ENCODE data around the gene OOSP4A.
"Not testable (repeated sequence)": the region's sequence is repeated elsewhere in the genome, so short reads cannot be mapped to it uniquely, and the experiment has no call there.

OOSP4A gene

DNA sequence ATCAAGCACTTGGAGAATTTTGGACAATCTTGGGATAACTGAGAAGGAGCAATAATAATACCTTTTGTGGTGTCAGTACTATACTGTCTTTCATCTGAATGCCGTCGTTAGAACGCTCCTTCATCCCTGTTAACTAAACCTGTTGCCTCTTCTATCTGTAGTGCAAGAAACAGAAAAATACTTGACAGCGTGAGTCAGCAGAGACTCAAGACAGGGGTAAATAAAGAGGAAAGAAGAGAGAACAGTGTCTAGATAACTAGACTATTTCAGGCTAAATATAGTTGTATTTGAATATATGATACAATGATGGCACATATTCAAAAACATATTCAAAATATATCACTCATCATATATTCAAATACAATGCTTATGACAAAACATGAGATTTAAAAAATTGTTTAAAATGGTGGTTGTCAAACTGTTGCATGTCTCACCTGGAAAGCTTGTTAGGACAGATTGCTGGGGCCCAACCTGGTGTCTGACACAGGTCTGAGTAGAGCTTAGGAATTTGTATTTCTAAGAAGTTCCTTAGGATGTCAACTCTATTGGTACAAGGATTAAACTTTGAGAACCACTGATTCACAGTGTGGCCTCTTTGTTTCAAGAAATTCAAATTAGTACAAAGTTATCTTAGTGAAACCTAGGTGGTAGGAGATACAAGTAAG, 17.4 kb downstream of the OOSP4A start:
- no peak for DNase-seq (ENCODE audit: low spot score)

DNA sequence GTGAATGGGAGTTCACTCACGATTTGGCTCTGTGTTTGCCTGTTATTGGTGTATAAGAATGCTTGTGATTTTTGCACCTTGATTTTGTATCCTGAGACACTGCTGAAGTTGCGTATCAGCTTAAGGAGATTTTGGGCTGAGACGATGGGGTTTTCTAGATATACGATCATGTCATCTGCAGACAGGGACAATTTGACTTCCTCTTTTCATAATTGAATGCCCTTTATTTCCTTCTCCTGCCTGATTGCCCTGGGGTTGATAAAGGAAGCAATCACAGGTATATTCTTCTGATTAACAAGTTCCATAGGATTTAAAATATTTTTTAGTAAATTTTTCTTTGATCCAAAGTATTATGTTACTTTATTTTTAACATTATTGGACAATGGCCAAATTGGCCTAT, 18.2 kb downstream of the OOSP4A start:
- not testable (repeated sequence) for DNase-seq (ENCODE audit: low spot score)

DNA sequence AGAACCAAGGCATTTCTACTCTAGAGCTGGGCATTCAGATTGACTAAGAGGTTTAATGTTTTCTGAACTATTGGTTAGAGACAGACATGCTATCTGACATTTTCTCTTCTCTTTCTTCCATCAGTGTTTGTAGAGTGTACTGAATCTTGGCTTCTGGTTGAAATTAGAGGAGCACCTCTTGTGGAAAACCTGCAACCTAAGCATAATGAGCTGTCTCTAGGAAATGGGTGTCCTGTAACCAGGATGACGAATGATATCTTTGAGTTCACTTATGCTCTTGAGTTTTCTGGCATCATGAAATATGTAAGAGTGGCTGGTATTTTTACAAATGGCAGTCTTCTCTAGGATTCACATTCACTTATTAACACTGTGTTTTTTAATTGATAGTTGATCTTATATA, 19.4 kb downstream of the OOSP4A start:
- DNase-seq (ENCODE audit: low spot score) = no peak

DNA sequence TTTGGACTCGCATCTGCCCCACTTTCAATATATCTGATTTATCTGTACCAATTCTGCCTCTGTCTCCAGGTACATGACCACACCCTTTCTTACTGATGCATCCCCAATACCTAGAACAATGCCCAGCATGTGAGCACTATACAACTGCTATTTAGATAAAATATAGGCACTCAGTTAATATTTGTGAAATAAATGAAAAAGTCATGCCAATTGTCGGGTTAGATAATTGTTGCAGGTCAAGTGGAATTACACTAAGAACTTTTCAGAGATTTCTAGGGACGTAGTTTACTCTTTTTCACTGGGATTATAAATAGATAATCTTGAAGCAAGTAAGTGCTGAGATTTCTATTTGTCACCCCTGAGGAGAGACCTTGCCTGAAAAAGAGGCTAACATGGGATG, 20.5 kb downstream of the OOSP4A start:
- DNase-seq (ENCODE audit: low spot score) = no peak

DNA sequence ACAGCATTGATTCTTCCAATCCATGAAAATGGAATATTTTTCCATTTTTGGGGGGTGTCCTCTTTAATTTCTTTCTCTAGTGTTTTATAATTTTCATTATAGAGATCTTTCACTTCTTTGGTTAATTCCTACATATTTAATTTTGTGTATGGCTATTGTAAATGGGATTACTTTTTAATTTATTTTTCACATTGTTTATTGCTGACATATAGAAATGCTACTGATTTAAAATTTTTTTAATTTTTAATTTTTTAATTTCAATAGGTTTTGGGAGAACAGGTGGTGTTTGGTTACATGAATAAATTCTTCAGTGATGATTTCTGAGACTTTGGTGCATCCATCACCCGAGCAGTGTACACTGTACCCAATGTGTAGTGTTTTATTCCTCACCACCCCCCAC, 26.6 kb downstream of the OOSP4A start:
- DNase-seq (ENCODE audit: low spot score) = no peak

DNA sequence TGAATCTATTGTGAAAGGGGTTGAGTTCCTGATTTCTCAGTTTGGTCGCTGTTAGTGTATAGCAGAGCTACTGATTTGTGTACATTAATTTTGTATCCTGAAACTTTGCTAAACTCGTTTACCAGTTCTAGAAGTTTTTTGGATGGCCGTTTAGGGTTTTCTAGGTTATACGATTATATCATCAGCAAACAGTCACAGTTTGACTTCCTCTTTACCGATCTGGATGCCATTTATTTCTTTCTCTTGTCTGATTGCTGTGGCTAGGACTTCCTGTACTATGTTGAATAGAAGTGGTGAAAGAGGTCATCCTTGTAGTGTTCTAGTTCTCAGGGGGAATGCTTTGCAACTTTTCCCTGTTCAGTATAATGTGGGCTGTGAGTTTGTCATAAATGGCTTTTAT, 28.6 kb downstream of the OOSP4A start:
- DNase-seq (ENCODE audit: low spot score) = no peak

DNA sequence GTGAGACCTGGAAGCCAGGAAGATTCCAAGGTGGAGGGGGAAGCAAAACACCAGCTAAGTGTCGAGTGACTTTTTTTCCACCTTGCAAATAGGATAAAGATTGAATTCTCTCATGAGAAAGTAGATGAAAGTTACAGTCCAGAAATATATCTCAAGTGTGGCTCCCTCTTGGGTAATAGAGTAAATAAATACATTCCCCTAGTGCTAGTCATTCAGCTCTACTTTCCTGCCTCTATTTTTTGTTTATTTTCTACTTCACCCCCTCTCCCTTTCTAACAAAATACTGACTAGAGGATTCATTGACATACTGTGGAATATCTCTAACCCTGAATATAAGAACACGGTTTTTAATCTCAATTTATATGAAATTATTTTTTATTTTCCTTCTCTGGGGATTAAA, 34.0 kb downstream of the OOSP4A start:
- DNase-seq (ENCODE audit: low spot score) = no peak

DNA sequence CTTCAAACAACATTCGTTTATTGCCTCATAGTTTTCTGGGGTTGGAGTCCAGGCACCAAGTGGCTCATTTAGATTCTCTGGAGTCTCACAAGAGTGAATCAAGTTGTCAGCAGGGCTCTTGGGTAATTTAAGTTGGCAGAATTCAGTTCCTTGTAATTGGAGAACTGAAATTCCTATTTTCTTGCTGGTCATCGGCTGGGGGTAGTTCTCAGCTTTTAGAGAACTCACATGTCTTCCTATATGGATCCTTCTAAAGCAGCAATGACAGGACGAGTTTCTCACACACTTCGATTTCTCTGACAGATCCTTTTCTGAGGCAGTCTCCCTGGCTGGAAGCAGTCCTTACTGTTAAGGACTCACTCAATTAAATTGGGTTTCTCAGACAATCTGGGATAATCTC, 35.9 kb downstream of the OOSP4A start:
- no peak for DNase-seq (ENCODE audit: low spot score)

DNA sequence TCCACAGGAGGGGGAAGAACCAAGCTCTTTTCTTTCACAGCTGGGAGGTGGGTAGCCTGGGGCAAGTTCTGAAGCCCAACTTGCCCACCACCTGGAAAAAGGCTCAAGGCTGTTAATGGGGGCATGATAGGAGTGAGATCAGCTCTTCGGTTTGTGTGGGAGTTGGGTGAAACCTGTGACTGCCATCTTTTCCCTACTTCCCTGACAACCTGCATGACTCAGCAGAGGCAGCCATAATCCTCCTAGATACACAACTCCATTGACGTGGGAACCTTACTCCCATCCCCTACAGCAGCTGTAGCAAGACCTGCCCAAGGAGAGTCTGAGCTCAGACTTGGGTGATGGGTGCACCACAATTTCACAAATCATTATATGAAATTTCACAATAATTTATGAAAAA, 39.9 kb downstream of the OOSP4A start:
- no peak for DNase-seq (ENCODE audit: low spot score)

DNA sequence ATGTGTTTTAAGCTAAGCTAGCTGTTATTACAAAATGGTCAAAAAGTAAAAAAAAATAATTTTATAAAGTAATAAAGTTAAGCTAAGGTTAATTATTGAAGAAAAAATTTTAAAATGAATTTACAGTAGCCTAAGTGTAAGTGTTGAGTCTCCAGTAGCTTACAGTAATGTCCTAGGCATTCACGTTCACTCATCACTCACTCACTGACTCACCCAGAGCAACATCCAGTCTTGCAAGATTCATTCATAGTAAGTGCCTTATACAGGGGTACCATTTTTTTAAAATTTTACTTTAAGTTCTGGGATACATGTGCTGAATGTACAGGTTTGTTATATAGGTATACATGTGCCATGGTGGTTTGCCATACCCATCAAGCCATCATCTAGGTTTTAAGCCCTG, 41.5 kb downstream of the OOSP4A start:
- DNase-seq (ENCODE audit: low spot score) = no peak

DNA sequence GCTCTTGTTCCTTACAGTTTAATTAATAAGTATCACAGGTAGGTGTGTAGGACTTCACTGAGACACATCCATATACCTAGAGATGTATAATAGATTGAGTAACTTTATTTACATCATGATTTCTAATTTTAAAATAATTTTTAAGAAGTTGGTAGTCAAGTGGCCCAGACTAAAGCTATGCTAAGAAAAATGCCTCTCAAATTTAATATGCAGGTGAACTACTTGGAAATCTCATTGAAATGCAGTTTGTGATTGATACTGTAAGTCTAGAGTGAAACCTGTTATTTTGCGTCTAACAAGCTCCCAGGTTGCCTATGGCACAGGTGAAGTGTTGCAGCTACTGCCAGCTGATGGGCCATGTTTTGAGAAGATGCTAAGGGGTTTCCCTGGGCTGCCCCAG, 53.0 kb downstream of the OOSP4A start, which contains the start of gene OOSP4B:
Gene OOSP4B (plus strand): TSS at position 301 of the 400 bp plus-strand sequence.
- no peak for DNase-seq (ENCODE audit: low spot score)

DNA sequence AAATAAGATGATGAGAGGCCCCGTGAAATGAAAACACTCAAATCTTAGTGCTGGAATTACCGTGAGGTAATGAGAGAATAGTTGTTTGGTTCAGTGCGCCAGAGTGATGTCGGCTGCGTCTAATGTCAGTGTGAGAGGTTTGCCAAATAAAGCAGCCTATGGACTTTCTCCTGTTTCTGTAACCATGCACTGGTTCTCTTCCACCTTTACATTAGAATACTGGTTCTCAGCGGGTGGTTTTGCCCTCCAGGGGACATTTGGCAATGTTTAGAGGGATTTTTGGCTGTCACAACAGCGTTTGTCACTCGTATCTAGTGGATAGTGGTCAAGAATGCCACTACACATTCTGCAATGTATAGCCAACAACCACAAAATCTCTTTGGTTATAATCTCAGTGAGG, 54.2 kb downstream of the OOSP4A start:
- no peak for DNase-seq (ENCODE audit: low spot score)
